ENCODE measurements around the gene VWF.

The VWF gene

DNA sequence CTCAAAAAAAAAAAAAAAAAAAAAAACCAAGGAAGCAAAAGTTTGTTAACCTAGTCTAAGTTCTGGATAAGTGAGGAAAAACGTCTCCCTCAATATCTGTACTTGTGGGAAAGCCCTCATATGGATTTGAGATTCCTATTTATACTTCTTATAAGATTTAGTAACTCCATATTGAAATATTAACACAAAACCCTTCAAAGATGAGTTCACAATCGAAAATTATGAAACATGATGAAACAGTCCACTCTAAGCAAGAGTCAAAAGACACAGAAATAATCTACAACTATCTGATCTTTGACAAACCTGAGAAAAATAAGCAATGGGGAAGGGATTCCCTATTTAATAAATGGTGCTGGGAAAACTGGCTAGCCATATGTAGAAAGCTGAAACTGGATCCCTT is 25.2 kb downstream of the VWF start:
- no peak for DNase-seq

- no peak for DNase-seq
Measured at GRCh38 chr12:6097411-6097810, 27.1 kb downstream of the VWF start.

GRCh38 chr12:6096527-6096926 is 27.9 kb downstream of the VWF start:
- no peak for DNase-seq

- no peak for DNase-seq
Measured at GRCh38 chr12:6095269-6095668, 29.2 kb downstream of the VWF start.

DNA sequence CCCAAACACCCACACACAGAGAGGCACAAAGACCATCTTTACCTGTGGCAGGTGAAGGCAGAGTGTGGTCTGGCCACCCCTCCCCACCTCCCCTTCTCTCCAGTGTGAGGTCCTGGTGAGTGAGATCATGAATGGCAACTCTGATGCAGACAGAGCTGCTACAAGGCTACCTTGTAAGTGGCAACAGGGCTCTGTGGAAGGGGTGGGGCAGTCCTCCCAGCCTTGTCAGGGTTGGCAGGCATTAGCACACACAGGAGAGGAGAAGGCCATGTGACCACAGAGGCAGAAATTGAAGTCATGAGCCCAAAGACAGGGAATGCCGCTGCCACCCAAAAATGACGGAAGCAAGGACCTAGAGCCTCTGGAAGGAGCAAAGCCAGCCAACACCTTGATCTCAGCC is 30.7 kb downstream of the VWF start:
- DNase-seq, result no peak

DNA sequence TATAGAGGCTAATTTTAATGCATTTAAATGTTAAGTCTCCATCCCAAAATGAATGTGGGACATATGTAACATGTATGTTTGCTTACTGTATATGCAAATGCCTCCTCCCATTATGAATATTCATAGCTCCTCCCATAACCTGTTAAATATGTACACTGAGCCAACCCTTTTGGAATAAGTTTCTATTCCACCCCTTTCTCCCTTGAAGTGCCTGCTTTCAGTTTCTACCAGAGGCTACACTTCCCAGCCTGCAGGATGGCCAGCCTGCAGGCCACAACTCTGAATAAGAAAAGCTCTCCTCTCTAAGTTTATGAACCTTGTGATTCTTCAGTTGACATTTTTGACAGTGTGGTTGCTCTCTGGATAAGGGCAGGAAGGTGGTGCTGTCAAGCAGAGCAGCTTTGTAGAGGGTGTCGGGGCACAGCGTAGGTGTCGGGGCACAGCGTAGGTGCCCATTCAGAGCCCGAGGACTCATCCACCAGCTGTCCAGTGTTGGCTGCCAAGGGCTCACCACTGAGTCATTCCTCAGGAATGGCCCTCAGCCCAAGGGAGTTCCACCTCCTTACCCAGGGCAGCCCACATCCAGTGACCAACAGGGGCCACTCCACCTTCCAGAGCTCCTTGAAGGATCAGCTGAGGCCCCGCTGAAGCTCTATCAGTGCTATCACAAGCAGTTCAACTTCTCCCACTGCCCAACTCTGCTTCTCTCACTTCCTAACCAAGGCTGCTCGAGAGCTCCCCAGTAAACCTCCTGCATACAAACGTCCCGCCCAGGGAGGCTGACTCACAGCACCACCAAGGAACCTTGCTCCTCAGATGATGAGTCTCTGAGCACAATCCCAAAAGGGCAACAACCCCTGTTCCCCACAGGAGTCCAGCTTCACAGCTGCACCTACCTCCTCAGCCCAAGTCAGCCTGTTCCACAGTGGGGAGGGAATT is 31.4 kb downstream of the VWF start:
- DNase-seq, result no peak

GRCh38 chr12:6091786-6092566 is 32.5 kb downstream of the VWF start:
- DNase-seq, result no peak

DNA sequence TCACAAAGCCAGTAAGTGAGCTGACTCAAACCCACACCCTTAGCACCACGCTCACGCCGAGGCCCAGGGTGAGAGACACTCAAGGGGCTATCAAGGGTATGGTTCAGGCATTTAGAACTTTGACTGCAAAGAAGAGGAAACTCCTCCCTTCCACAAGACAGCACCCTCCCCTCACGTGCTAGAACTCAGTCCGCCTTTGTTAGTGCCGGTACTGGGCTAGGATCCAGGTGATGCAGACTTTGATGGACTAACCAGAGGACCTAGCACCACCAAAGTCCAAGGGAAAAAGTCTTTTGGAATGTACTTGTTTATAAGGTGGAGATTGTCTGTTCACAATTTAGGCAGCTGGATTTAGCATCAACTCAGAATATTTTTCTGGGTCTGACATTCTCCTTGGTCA is 33.7 kb downstream of the VWF start:
- no peak for DNase-seq

DNA sequence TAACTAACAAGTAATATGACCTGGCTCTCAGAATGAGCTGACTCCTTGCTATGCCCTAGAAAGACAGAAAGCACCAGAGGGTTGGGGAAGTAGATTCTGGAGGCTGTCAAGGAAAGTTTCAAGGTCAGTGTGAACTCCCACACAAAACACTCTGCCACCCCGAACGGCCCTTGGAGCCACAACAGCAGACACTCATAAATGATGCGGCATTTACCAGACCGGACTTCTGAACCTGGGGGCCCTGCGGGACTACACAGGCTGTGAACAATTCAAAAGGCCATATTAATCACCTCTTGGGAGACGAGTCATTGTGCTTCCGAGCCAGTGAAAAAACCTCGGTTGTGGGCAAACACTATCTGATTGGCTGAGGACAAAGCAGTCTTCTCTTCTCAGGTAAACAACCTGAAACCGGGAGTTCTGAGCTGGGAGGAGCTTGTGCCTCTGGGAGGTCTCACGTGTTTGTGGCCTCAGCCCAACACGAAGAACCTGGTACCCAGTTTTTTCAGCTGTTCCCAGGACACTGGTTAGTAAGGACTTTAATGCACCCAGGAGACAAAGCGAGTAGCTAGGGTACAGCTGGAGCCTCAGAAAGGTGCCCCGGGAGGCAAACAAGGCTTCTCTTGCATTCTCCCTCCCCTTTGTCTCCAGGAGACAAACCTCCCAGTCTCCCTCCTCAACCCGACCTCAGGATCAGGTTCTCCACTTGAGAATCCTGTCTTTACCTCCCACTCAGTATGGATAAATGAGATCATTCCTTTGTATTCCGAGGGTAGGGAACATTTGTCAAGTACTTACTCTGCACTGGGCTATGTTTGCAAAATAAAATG is 35.3 kb downstream of the VWF start:
- no peak for DNase-seq

- no peak for DNase-seq
Measured at GRCh38 chr12:6086316-6086715, 38.2 kb downstream of the VWF start.

GRCh38 chr12:6085841-6086240 is 38.6 kb downstream of the VWF start:
- DNase-seq, result no peak

- no peak for DNase-seq
Measured at GRCh38 chr12:6084969-6085450, 39.5 kb downstream of the VWF start.

DNA sequence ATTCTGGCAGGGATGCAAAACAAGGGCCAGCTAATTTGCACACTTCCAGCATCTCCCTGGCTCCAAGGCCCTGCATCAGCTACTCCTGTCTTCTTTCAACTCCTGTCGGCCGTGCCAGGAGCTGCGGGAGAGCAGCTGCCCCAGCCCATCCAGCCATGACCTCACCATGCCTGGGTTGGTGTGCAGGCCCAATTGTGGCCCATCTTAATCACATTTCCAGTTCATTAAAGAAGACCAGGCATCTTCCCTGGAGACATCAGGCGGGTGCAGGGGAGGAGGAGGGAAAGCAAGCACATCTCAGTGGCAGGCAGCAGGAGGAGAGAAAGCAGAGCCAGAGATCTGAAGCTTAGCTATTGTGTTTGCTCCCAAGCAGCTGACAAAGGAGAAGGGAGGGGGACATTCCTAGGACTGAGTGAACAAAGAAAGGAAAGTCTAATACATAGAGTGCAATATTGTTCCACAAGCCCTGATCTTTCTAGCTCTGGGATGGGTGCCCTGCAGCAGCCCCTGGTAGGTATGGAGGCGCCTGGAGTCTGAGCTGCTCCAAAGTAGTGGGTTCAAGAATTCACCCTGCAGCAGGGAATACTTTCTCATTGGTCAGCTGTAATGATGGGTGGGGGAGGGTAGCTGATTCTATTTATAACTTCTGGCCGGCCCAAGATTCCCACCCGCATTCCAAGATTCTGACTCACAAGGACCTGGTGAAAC is 40.1 kb downstream of the VWF start:
- DNase-seq, result no peak

DNA sequence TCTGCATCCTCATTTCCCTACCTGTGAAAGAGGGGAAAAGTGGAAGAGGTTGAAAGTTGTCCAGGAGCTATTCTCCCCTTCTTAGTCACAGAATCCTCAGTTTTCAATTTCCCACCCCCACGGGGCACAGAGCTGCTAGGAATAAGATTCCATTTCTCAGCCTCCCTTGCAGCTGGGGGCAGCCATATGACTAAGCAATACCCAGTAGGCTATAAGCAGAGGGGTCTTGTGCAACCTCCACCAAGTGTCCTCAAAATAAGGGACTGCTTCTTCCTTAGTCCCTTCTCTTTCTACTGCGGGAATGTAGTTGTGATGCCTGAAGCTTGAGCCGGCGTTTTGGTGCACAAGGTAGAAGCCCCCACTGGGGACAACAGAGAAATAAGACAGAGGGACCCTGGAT is 40.9 kb downstream of the VWF start:
- DNase-seq, result no peak

DNA sequence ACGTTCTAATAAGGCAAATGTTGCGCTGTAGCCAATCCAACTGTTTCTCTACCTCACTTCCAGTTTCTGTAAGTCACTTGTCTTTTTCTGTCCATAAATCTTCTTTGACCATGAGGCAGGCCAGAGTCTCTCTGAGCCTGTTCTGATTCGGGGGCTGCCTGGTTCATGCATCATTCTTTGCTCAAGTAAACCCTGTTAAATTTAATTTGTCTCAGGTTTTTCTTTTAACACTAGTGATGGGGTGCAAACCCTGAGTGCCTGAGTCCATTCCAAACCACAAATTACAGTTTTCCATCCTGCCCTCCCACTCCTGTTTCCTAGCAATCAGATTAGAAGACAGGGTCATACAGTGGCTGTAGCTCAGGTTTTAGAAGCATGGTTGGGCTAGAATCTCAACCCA is 41.9 kb downstream of the VWF start:
- no peak for DNase-seq

DNA sequence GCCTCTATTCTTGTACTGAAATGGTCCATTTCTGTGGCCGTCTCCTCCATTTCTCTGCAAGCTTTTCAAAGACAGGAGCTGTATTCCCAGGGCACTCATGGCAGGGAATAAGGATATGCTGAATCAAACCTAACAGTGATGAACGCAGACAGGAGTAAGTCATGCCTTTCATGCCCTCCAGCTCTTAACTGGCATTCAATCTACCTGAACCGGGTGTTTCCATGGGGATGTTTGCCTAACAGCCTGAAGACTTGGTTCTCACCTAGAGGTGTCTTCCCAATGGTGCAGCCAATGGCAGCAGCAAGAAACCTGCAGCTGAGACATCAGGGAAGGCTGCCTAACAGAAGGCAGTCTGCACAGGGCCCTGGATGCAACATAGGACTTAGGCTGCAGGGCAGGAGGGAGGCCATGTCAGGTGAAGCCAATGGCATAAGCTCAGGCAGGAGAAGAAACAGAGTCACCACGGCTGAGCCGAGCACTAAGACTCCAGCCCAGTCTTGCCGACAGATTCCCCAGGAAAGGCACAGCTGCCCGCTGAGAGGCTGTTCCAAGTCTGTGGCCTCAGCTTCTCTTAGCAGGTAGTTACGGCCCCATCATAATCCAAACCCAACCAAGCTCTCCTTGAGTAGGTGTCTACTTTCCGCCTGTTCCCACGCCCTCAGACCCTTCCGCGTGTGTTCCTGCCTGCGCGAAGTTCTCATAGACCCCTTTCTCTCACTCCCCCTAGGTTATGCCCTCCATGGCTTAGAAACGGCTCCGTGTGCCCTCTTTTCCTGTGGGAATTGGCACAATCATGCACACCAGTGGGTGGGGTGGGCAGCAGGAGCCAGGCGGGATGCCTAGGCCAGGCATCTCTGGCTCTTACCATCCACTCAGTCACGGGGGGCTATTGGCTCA is 44.1 kb downstream of the VWF start:
- DNase-seq, result no peak

- no peak for DNase-seq
Measured at GRCh38 chr12:6078398-6079096, 45.9 kb downstream of the VWF start.

- no peak for DNase-seq
Measured at GRCh38 chr12:6077692-6078083, 46.8 kb downstream of the VWF start.

GRCh38 chr12:6076776-6077691 is 47.4 kb downstream of the VWF start:
- no peak for DNase-seq

DNA sequence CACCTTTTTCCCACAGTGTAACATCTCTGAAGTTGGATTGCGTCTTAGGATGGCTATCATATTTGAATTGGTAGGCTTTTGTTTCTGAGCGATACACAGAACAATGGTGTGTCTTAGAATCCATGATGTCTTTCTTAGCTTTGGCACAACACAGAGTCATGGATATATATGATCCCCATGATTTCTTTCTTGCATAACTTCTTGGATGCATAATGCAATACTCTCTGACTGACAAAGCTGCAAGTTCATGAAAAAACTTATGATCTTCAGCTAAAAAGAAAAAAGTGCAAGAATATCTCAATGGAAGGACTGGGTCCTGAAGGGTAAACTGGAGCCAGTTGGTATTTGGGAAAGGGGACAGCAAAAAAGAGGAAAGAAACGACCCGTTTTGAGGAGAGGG is 48.1 kb downstream of the VWF start:
- no peak for DNase-seq

Measured in NK-92 treated with Interleukin-12 subunit alpha and Interleukin-12 subunit beta, amount 100 ng/mL, for 24 hours (cell line).